SK-N-SH treated with all-trans-retinoic acid at 6 μM for 48 hours (cell line): ENCODE measurements around the gene BMP6.

Experiments
- ATAC-seq: fragments of 200-7000 bp; cut with Tn5 transposase; 3 replicates; pipeline ENCODE4 v1.9.1; 2020; ENCODE audit warnings: mild to moderate bottlenecking, moderate library complexity
- ARNTL ChIP-seq: fragments of 450-650 bp; formaldehyde crosslinking; IDR thresholded peaks from 2 replicates; pipeline ENCODE4 v1.5.0; 2020; ENCODE audit warnings: low read depth, mild to moderate bottlenecking, moderate library complexity, borderline replicate concordance
- CREB5 ChIP-seq: fragments of 250-450 bp; sonication (Bioruptor Pico); IDR thresholded peaks from 2 replicates; pipeline ENCODE4 v1.5.1; 2020; ENCODE audit warnings: low read depth, mild to moderate bottlenecking, moderate library complexity
- CSDC2 ChIP-seq: fragments of 250-450 bp; sonication (Bioruptor Pico); IDR thresholded peaks from 2 replicates; pipeline ENCODE4 v1.5.0; 2020; ENCODE audit warnings: mild to moderate bottlenecking, moderate library complexity
- CSRNP3 ChIP-seq: fragments of 250-450 bp; sonication (Bioruptor Pico); IDR thresholded peaks from 2 replicates; pipeline ENCODE4 v1.5.1; 2021; ENCODE audit warnings: mild to moderate bottlenecking, moderate library complexity
- ESRRG ChIP-seq: fragments of 250-450 bp; sonication (Bioruptor Pico); IDR thresholded peaks from 2 replicates; pipeline ENCODE4 v1.6.1; 2021; ENCODE audit warnings: mild to moderate bottlenecking
- GLIS3 ChIP-seq: fragments of 250-450 bp; sonication (Bioruptor Pico); IDR thresholded peaks from 2 replicates; pipeline ENCODE4 v1.5.0; 2020; ENCODE audit warnings: mild to moderate bottlenecking, moderate library complexity
- ISL1 ChIP-seq: fragments of 250-450 bp; sonication (Bioruptor Pico); IDR thresholded peaks from 2 replicates; pipeline ENCODE4 v2.1.2; 2022; ENCODE audit warnings: mild to moderate bottlenecking, moderate library complexity
- PATZ1 ChIP-seq: fragments of 250-450 bp; sonication (Bioruptor Pico); IDR thresholded peaks from 2 replicates; pipeline ENCODE4 v1.8.0; 2020; ENCODE audit warnings: mild to moderate bottlenecking, moderate library complexity, borderline replicate concordance
- POU6F1 ChIP-seq: fragments of 250-450 bp; sonication (Bioruptor Pico); IDR thresholded peaks from 2 replicates; pipeline ENCODE4 v1.8.0; 2021; ENCODE audit warnings: low read depth, mild to moderate bottlenecking, moderate library complexity, borderline replicate concordance
- PPARA ChIP-seq: fragments of 250-450 bp; sonication (Bioruptor Pico); IDR thresholded peaks from 2 replicates; pipeline ENCODE4 v1.5.0; 2020; ENCODE audit warnings: mild to moderate bottlenecking, borderline replicate concordance
- RARB ChIP-seq: fragments of 250-450 bp; sonication (Bioruptor Pico); IDR thresholded peaks from 2 replicates; pipeline ENCODE4 v1.8.0; 2021; ENCODE audit warnings: mild to moderate bottlenecking, moderate library complexity
- ZC3H10 ChIP-seq: fragments of 250-450 bp; sonication (Bioruptor Pico); IDR thresholded peaks from 2 replicates; pipeline ENCODE4 v1.5.1; 2021; ENCODE audit warnings: mild to moderate bottlenecking, moderate library complexity
- ZFP3 ChIP-seq: fragments of 250-450 bp; sonication (Bioruptor Pico); IDR thresholded peaks from 2 replicates; pipeline ENCODE4 v1.5.0; 2020; ENCODE audit warnings: mild to moderate bottlenecking, moderate library complexity
- ZNF565 ChIP-seq: fragments of 450-650 bp; formaldehyde crosslinking; conservative IDR thresholded peaks from 2 replicates; pipeline ENCODE4 v1.5.0; 2020; ENCODE audit warnings: low read depth, mild to moderate bottlenecking, moderate library complexity

The BMP6 gene

GRCh38 chr6:7726416-7727085 is 652 bp downstream of the BMP6 start:
- TF ChIP-seq CREB5 (CRISPR knock-in tag) (no peak), CSRNP3 (CRISPR knock-in tag) (no peak), ESRRG (CRISPR knock-in tag) (no peak), POU6F1 (CRISPR knock-in tag) (no peak), ZNF565 (CRISPR knock-in tag) (no peak), GLIS3 (no peak)
- peak; percentile 45 for ATAC-seq

- TF ChIP-seq RARB (CRISPR knock-in tag) (no peak), GLIS3 (no peak)
- TF ChIP-seq, all 23 proteins: peak for 0
- ATAC-seq, result no peak
These were observed 1.4 kb downstream of the BMP6 start for GRCh38 chr6:7727086-7727945.

DNA sequence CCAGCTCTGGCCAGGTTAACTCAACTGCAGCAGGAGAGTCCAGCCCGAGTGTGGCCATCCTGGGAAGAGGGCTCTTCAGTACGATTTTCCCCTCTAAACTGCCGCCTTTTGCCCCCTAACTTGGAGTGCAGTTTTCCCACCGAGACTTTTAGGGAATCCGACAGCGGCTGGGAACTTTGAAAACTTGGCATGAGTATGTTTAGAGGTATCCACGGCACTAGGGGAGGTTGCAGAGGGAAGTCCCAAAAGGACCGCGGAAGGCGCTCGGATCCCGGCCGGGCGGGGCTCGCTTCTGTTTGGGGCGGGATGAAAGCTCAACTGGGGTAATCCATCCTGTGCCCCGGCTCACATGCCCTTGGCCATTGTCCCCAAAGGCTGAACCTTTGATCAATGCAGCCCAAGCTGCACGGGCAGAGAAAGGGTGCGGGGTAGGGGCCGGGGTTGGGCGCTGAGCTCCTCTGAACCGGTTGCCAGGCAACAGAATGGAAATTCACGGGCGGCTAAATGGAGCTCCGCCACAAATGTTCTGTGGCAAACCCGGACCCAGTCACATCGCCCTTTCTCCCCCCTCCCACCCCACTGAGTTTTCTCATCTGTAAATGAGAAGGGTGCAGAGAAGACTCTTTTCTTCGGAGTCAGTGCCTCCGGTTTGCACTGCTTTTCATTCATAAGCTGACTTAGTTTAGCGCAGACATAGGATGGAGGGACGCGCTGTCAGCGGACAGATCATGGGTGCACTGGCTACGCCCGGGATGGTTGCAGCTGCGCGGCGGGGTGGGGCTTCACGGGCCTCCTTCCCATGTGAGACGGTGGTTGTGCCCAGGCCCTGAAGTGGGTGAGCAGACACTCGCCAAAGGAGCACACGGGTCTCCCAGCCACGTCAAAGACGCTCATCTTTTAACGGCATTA is 2.3 kb downstream of the BMP6 start:
- ATAC-seq, result peak; percentile 14
- TF ChIP-seq ARNTL (CRISPR knock-in tag), result no peak
- TF ChIP-seq PPARA, result no peak
- TF ChIP-seq CSDC2 (CRISPR knock-in tag), result no peak

DNA sequence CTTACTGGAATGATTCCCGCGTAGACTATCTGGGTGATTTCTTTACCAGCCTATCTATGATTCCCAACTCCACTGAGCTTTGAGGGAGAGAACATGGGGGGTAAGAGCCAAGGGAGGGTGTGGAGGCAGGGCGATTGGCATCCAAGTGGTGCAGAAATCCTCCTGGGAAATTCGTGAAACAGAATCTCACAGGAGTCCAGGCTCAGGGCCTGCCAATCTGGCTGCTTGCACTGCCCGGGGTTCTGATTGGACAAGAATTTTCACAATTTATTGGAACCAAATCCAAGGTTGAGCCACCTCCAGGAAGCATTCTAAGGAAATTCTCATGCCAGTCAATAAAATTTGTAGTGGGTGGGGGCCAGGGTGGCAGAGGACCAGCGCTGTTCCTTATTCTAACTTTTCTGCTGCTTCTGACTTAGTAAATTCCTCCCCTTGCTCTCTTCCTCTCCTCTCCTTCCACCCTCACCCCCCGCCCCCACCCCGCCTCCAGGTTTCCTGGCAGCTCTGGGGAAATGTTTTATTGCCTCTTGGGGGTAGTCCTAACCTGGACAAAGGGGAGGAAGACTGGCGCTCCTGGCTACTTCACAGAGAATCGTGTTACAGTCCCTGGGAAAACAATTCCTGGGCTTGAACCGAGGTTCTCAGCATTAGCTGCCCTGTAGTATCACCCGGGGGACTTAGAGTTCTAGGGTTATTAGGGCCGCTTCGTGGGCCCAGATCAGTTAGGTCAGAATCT is 3.1 kb downstream of the BMP6 start:
- no peak for TF ChIP-seq CREB5 (CRISPR knock-in tag)
- no peak for TF ChIP-seq POU6F1 (CRISPR knock-in tag)
- no peak for TF ChIP-seq ISL1 (CRISPR knock-in tag)
- no peak for TF ChIP-seq ZNF565 (CRISPR knock-in tag)
- no peak for TF ChIP-seq ZC3H10
- no peak for TF ChIP-seq PATZ1 (CRISPR knock-in tag)
- no peak for TF ChIP-seq ZFP3 (CRISPR knock-in tag)
- no peak for TF ChIP-seq CSRNP3 (CRISPR knock-in tag)
- ATAC-seq, result no peak
